ENCODE results near the gene LRRC14B.
"Not testable (repeated sequence)": the region's sequence is repeated elsewhere in the genome, so short reads cannot be mapped to it uniquely, and the experiment has no call there.

LRRC14B gene

DNA sequence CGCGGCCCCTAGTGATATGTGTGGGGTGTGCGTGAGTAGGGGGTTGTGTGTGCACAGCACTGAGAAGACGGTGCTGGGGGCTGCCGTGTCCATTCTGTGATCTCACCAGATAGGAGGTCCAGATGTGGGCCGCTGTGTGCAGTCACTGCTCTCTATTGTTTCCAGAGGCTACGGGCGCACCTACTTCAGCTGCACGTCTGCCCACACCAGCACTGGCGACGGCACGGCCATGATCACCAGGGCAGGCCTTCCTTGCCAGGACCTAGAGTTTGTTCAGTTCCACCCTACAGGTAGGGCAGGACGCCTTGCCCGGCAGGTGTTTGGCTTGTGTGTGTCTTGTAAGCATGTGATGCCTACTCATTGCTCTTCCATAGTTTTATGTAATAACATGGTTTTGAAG lies 39.4 kb downstream of the LRRC14B start:
- TF ChIP-seq TAF1 (IDR thresholded peaks at IDR 0.05; ENCODE audit: low read depth, low read length) (no peak), SPI1 (IDR thresholded peaks at IDR 0.05; ENCODE audit: low read depth, low read length) (no peak), POLR2A (IDR thresholded peaks at IDR 0.05; ENCODE audit: low read depth, low read length) (no peak), POLR2AphosphoS5 (IDR thresholded peaks at IDR 0.05; ENCODE audit: low read depth, low read length) (no peak), POU2F2 (IDR thresholded peaks at IDR 0.05; ENCODE audit: low read depth, low read length) (no peak), PAX5 (IDR thresholded peaks at IDR 0.05; ENCODE audit: insufficient read depth, low read length, severe bottlenecking) (no peak)
- DNase-seq (ENCODE audit: insufficient read length, low spot score), result no peak

DNA sequence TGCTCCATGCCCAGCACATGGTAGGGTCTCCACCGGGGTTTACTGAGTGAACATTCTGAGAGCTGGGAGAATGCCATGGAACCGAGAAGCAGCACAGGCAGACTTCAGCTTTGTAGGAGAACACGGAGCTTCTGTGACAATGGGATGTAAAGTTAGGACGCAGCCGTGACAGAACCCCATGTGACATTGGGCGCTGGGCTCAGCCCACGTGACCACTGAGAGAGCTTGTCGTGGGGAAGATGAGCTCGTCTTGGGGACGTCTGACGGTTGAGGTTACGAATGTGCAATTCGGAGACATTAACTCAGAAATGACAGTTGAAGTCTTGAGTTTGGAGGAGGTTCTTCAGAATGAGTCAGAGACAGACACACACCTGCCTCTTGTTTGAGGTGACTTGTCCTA lies 40.4 kb downstream of the LRRC14B start:
- DNase-seq (ENCODE audit: insufficient read length, low spot score) (no peak), FAIRE-seq (no peak)
- TF ChIP-seq POU2F2 (IDR thresholded peaks at IDR 0.05; ENCODE audit: low read depth, low read length) (no peak), PAX5 (IDR thresholded peaks at IDR 0.05; ENCODE audit: insufficient read depth, low read length, severe bottlenecking) (no peak), TAF1 (IDR thresholded peaks at IDR 0.05; ENCODE audit: low read depth, low read length) (no peak), POLR2AphosphoS5 (IDR thresholded peaks at IDR 0.05; ENCODE audit: low read depth, low read length) (no peak), POLR2A (IDR thresholded peaks at IDR 0.05; ENCODE audit: low read depth, low read length) (no peak), SPI1 (IDR thresholded peaks at IDR 0.05; ENCODE audit: low read depth, low read length) (no peak)

More for the DNA sequence above, 39.4 kb downstream of the LRRC14B start:
- FAIRE-seq, result no peak

GRCh38 chr5:233426-233825 lies 42.1 kb downstream of the LRRC14B start:
- not testable (repeated sequence) for FAIRE-seq; DNase-seq (ENCODE audit: insufficient read length, low spot score)

- TF ChIP-seq POU2F2 (IDR thresholded peaks at IDR 0.05; ENCODE audit: low read depth, low read length), result no peak
- no peak for TF ChIP-seq SPI1 (IDR thresholded peaks at IDR 0.05; ENCODE audit: low read depth, low read length)
- no peak for TF ChIP-seq TAF1 (IDR thresholded peaks at IDR 0.05; ENCODE audit: low read depth, low read length)
- no peak for TF ChIP-seq POLR2A (IDR thresholded peaks at IDR 0.05; ENCODE audit: low read depth, low read length)
- no peak for TF ChIP-seq POLR2AphosphoS5 (IDR thresholded peaks at IDR 0.05; ENCODE audit: low read depth, low read length)
- no peak for TF ChIP-seq PAX5 (IDR thresholded peaks at IDR 0.05; ENCODE audit: insufficient read depth, low read length, severe bottlenecking)
- FAIRE-seq (no peak), DNase-seq (ENCODE audit: insufficient read length, low spot score) (no peak)
Observed at GRCh38 chr5:234450-234849, 43.2 kb downstream of the LRRC14B start.

DNA sequence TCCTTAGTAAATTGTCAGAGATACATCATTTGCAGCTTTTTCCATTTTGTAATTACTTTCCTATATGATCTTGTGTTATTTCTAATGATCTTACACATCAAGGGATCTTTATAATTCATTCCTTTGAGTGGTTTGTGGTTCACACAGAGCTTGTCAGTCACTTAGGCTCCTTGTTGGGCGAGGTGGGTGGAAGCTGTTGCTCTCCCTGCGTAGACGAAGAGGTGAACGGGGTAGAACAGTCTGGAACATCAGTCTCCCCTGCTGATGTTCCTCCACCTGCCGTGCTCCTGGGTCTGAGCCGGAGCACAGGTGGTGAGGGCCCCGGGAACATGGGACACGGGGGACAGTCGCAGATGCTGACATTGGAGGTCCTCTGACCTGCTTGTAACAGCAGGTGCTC lies 44.2 kb downstream of the LRRC14B start:
- FAIRE-seq; DNase-seq (ENCODE audit: insufficient read length, low spot score): not testable (repeated sequence)

- not testable (repeated sequence) for DNase-seq (ENCODE audit: insufficient read length, low spot score); FAIRE-seq
Observed at GRCh38 chr5:237931-238330, 46.6 kb downstream of the LRRC14B start.

DNA sequence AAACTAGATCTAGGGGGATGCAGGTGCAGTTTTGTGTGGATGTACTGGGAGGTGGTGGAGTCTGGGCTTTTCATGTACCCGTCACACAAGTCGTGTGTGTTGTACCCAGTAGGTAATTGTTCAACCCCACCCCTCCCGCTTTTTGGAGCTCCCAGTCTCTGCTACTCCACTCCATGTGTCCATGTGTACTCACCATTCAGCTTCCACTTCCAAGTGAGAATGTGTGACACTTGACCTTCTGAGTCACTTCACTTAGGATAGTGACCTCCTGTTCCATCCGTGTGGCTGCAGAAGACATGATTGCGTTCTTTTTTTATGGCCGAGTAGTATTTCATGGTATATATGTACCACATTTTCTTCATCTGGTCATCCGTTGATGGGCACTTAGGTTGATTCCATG lies 49.3 kb downstream of the LRRC14B start:
- FAIRE-seq; DNase-seq (ENCODE audit: insufficient read length, low spot score): not testable (repeated sequence)

DNA sequence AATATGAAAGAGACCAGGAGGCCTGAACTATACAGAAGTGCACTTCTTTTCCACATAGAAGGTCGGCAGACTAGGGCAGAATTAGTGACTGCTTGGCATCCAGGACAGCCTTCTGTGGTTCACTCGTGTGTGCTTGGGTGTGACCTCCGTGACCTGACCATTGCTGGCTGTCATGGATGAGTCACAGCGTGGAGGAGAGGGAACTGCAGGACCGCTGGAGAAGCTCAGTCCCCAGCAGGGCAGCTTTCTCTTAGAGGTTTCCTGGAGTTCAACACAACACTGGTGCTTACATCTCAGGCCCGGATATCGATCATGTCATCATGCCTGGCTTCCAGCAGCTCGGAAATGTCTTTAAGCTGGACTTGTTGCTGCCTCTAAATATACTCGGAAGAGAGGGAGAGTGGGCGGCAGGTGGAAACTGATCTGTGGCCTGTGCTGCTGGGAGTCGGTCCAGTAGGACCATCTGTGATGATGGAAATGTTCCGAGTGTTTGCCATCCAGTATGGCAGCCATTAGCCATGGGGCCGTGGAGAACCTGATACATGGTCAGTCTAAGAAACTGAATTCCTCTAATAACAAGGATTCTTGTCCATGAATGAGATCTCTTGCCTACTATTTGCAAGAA lies 49.9 kb downstream of the LRRC14B start:
- not testable (repeated sequence) for DNase-seq (ENCODE audit: insufficient read length, low spot score); FAIRE-seq

- not testable (repeated sequence) for DNase-seq (ENCODE audit: insufficient read length, low spot score); FAIRE-seq
Observed at GRCh38 chr5:243683-244367, 52.5 kb downstream of the LRRC14B start.

DNA sequence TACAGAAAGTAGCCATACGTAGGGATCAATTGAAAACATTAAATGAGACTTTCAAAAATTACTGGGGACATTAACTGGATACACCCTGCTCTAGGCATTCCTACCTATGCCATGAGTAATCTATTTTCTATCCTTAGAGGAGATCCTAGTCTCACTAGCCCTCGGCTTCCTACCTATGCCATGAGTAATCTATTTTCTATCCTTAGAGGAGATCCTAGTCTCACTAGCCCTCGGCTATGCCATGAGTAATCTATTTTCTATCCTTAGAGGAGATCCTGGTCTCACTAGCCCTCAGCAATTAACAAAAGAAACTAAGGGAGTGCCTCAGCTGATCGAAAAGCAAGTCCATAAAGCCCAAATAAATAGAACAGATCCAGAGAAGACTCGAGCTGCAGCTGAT lies 54.4 kb downstream of the LRRC14B start:
- not testable (repeated sequence) for FAIRE-seq; DNase-seq (ENCODE audit: insufficient read length, low spot score)
